GM21619 (cell line): ENCODE results near the gene ST3GAL5.
A peak's percentile ranks its signal among the peaks of the same experiment; 100 is the strongest.
"Not testable (repeated sequence)": the region's sequence is repeated elsewhere in the genome, so short reads cannot be mapped to it uniquely, and the experiment has no call there.

Experiments
- ATAC-seq: cut with Tn5 transposase; IDR thresholded peaks from one replicate; pipeline ENCODE4 v1.9.1; 2021; ENCODE audit not compliant: unreplicated experiment

Gene ST3GAL5

GRCh38 chr2:85840091-85840490 is 48.7 kb downstream of the ST3GAL5 start:
- ATAC-seq = no peak

GRCh38 chr2:85839461-85839860 is 49.3 kb downstream of the ST3GAL5 start:
- no peak for ATAC-seq

- no peak for ATAC-seq
Measured at GRCh38 chr2:85838641-85839040, 50.1 kb downstream of the ST3GAL5 start.

GRCh38 chr2:85838181-85838580 is 50.6 kb downstream of the ST3GAL5 start:
- no peak for ATAC-seq

- ATAC-seq = no peak
Measured at GRCh38 chr2:85834466-85834865, 54.3 kb downstream of the ST3GAL5 start.

GRCh38 chr2:85831735-85832134 is 57.1 kb downstream of the ST3GAL5 start:
- no peak for ATAC-seq

- ATAC-seq = no peak
Measured at GRCh38 chr2:85830645-85831044, 58.1 kb downstream of the ST3GAL5 start.

- not testable (repeated sequence) for ATAC-seq
Measured at GRCh38 chr2:85829394-85829793, 59.4 kb downstream of the ST3GAL5 start.

- ATAC-seq = no peak
Measured at GRCh38 chr2:85828725-85829124, 60.1 kb downstream of the ST3GAL5 start.

GRCh38 chr2:85827879-85828569 is 60.8 kb downstream of the ST3GAL5 start:
- ATAC-seq = no peak

GRCh38 chr2:85826990-85827878 is 61.6 kb downstream of the ST3GAL5 start:
- peak; percentile 72 for ATAC-seq

- no peak for ATAC-seq
Measured at GRCh38 chr2:85823951-85824350, 64.8 kb downstream of the ST3GAL5 start.

- ATAC-seq = no peak
Measured at GRCh38 chr2:85822766-85823165, 66.0 kb downstream of the ST3GAL5 start.

GRCh38 chr2:85819811-85820510 is 68.8 kb downstream of the ST3GAL5 start:
- no peak for ATAC-seq

GRCh38 chr2:85814802-85815550 is 73.8 kb downstream of the ST3GAL5 start:
- ATAC-seq = no peak

- ATAC-seq = no peak
Measured at GRCh38 chr2:85813982-85814801, 74.6 kb downstream of the ST3GAL5 start.

- ATAC-seq = no peak
Measured at GRCh38 chr2:85813211-85813981, 75.4 kb downstream of the ST3GAL5 start.

GRCh38 chr2:85812094-85812735 is 76.6 kb downstream of the ST3GAL5 start:
- no peak for ATAC-seq
